Activated B cell treated with CpG ODN at 0.5 μM for 24 hours (primary cell): ENCODE results near the gene SRBD1. TPM values are rescaled to one million over a fixed set of nuclear protein-coding genes. Genes with fewer than 3 reads are reported as not detected.

Source experiments
- ATAC-seq: fragments of 200-7000 bp; cut with Tn5 transposase; one replicate; pipeline ENCODE4 v1.10.0; 2021; ENCODE audit warnings: low read depth, mild to moderate bottlenecking, moderate library complexity
- CTCF ChIA-PET: fragments of 350-600 bp; sonication (Branson Sonifier 250); formaldehyde crosslinking; loops from one replicate; lab custom pipeline; 2021; ENCODE audit warnings: antibody characterized with exemption; lab: Charles Lee
- POLR2A ChIA-PET: fragments of 350-600 bp; sonication (Branson Sonifier 250); formaldehyde crosslinking; loops from one replicate; lab custom pipeline; 2021; ENCODE audit warnings: antibody characterized with exemption; lab: Charles Lee
- DNase-seq: peaks from one replicate; pipeline ENCODE4 v3.0.0; 2022
- H3K27ac Mint-ChIP-seq: one replicate; pipeline ENCODE4 v1.8.0; 2020; ENCODE audit warnings: mixed read lengths
- H3K27me3 Mint-ChIP-seq: one replicate; pipeline ENCODE4 v1.8.0; 2021; ENCODE audit warnings: mixed read lengths
- H3K36me3 Mint-ChIP-seq: one replicate; pipeline ENCODE4 v1.8.0; 2021; ENCODE audit warnings: low read depth, mixed read lengths
- H3K4me1 Mint-ChIP-seq: one replicate; pipeline ENCODE4 v1.8.0; 2021; ENCODE audit warnings: mixed read lengths
- H3K4me3 Mint-ChIP-seq: one replicate; pipeline ENCODE4 v1.8.0; 2020; ENCODE audit warnings: mild to moderate bottlenecking, mixed read lengths
- H3K9me3 Mint-ChIP-seq: one replicate; pipeline ENCODE4 v1.8.0; 2020; ENCODE audit warnings: mixed read lengths
- CTCF ChIP-seq: fragments of 200-600 bp; IDR thresholded peaks from one replicate; pipeline ENCODE4 v1.8.0; 2022; ENCODE audit warnings: antibody characterized with exemption, mild to moderate bottlenecking
- intact Hi-C: fragments of 100-400 bp; cut with micrococcal nuclease; formaldehyde crosslinking; loops from one replicate; pipeline ENCODE4 v1.15.1; 2024
- total RNA-seq: library from RNA; stranded (reverse); gene quantifications from 2 replicates; pipeline ENCODE4 v1.2.3, GENCODE V29; 2022

Gene SRBD1
- total RNA-seq, 1 donor from 2014 or later, result 20.2 TPM

GRCh38 chr2:45554742-45555140, 56.3 kb downstream of the SRBD1 start:
- Mint-ChIP-seq H3K36me3 (peaks cover 64% of the 10 kb centered on the region), H3K27me3 (no peaks in the 10 kb centered on the region), H3K9me3 (peaks cover 2% of the 10 kb centered on the region), H3K4me3 (no peak overlapping the region), H3K4me1 (no peaks in the 10 kb centered on the region), H3K27ac (no peak overlapping the region)
- intact Hi-C loops, result no loop called here
- no peak for ATAC-seq
- no peak for DNase-seq
- ChIA-PET POLR2A (no interaction called here), CTCF (no interaction called here)
- TF ChIP-seq CTCF, result no peak

- ChIA-PET POLR2A (no interaction called here), CTCF (no interaction called here)
- Mint-ChIP-seq H3K4me1 (no peaks in the 10 kb centered on the region), H3K4me3 (no peak overlapping the region), H3K36me3 (peaks cover 61% of the 10 kb centered on the region), H3K9me3 (peaks cover 2% of the 10 kb centered on the region), H3K27ac (no peak overlapping the region), H3K27me3 (no peaks in the 10 kb centered on the region)
- no peak for ATAC-seq
- no peak for DNase-seq
- no peak for TF ChIP-seq CTCF
- intact Hi-C loops, result no loop called here
Observed at GRCh38 chr2:45554073-45554741, 56.9 kb downstream of the SRBD1 start.

GRCh38 chr2:45551862-45552261, 59.2 kb downstream of the SRBD1 start:
- Mint-ChIP-seq H3K27ac (no peak overlapping the region), H3K9me3 (peaks cover 2% of the 10 kb centered on the region), H3K27me3 (no peaks in the 10 kb centered on the region), H3K36me3 (peaks cover 69% of the 10 kb centered on the region), H3K4me3 (no peak overlapping the region), H3K4me1 (no peaks in the 10 kb centered on the region)
- ChIA-PET POLR2A (no interaction called here), CTCF (no interaction called here)
- ATAC-seq, result no peak
- TF ChIP-seq CTCF, result no peak
- DNase-seq, result no peak
- intact Hi-C loops, result no loop called here

- Mint-ChIP-seq H3K27ac (no peak overlapping the region), H3K4me1 (no peaks in the 10 kb centered on the region), H3K27me3 (no peaks in the 10 kb centered on the region), H3K36me3 (peaks cover 75% of the 10 kb centered on the region), H3K9me3 (peaks cover 3% of the 10 kb centered on the region), H3K4me3 (no peak overlapping the region)
- intact Hi-C loops, result no loop called here
- DNase-seq, result no peak
- TF ChIP-seq CTCF, result no peak
- ChIA-PET CTCF (no interaction called here), POLR2A (no interaction called here)
- no peak for ATAC-seq
Observed at GRCh38 chr2:45545943-45546342, 65.1 kb downstream of the SRBD1 start.

- ATAC-seq (no peak), DNase-seq (no peak)
- no peak for TF ChIP-seq CTCF
- Mint-ChIP-seq H3K27me3 (no peaks in the 10 kb centered on the region), H3K36me3 (peaks cover 72% of the 10 kb centered on the region), H3K27ac (no peak overlapping the region), H3K4me1 (no peaks in the 10 kb centered on the region), H3K4me3 (no peak overlapping the region), H3K9me3 (peaks cover 3% of the 10 kb centered on the region)
- intact Hi-C loops, result no loop called here
- POLR2A ChIA-PET, result no interaction called here
- CTCF ChIA-PET, result no interaction called here
Observed at GRCh38 chr2:45543257-45543656, 67.8 kb downstream of the SRBD1 start.
